ENCODE data around the gene CXCL1.

Gene CXCL1

GRCh38 chr4:73853246-73853704, 15.9 kb upstream of the CXCL1 start, which contains the start of gene PF4V1:
Gene PF4V1 (plus strand): TSS chr4:73853296. CDS start chr4:73853363, 67 bp downstream.
- no peak for DNase-seq

DNA sequence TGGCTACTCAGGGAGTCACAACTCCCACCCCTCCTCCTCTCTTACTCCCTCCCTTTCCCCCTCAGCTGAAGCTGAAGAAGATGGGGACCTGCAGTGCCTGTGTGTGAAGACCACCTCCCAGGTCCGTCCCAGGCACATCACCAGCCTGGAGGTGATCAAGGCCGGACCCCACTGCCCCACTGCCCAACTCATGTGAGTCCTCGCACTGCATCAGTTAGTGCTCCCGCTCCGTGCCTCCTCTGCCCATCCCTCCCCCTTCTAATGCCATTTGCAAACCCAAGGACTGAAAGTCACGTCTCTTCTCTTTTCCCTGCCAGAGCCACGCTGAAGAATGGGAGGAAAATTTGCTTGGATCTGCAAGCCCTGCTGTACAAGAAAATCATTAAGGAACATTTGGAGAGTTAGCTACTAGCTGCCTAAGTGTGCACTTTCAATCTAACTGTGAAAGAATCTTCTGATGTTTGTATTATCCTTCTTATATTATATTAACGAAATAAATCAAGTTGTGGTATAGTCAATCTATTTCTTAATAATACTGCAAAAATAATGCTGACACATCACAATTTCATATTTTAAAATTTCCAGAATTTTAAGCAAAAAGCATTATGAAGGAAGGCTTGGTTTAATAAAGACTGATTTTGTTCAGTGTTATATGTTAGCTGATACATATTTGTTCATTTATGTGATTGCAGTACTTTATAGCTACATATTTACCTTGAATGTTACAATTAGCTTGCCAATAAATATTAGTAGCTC, 15.3 kb upstream of the CXCL1 start:
- DNase-seq, result no peak

- DNase-seq, result no peak
These were observed 13.8 kb upstream of the CXCL1 start for GRCh38 chr4:73855406-73855805.

GRCh38 chr4:73856518-73856917, 12.7 kb upstream of the CXCL1 start:
- DNase-seq, result no peak

- DNase-seq, result no peak
These were observed 9.5 kb upstream of the CXCL1 start for GRCh38 chr4:73859614-73860088.

DNA sequence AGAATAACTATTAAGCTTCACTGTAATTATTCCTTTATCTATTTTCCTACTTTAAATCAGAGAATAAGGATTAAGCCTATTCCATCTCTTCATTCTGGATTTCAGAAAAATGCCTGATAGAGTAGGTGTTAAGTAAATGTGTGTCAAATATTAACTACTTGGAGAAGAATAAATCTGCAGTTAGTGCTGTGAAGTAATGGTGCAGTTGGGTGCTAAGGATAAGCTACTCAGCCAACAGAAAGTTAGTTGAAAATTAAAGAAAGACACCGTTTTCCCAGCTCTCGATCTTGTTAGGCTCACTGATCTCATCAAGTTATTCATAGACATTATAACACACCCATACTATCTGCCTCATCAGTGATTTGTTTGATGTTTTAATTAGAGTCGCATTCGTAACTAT, 9.0 kb upstream of the CXCL1 start:
- DNase-seq, result no peak

DNA sequence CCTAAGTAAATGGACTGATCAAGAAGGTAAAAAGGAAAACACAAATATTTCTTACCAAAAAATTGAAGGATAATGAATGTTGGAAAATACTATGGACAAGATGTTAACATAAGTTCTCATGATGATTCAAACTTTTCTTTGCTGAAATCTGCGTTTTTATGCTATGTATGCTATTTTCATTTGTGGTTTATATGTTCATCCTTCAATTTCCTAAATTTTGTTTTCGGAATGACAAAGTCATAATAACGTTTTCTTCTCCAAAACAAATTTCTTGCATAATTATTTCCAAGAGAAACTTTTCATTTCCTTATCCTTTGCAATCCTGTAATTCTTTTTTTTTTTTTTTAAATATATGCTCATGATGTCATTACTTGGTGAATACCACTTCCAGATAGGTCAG, 8.3 kb upstream of the CXCL1 start:
- DNase-seq, result no peak

- no peak for DNase-seq
These were observed 6.9 kb upstream of the CXCL1 start for GRCh38 chr4:73862322-73862721.

DNA sequence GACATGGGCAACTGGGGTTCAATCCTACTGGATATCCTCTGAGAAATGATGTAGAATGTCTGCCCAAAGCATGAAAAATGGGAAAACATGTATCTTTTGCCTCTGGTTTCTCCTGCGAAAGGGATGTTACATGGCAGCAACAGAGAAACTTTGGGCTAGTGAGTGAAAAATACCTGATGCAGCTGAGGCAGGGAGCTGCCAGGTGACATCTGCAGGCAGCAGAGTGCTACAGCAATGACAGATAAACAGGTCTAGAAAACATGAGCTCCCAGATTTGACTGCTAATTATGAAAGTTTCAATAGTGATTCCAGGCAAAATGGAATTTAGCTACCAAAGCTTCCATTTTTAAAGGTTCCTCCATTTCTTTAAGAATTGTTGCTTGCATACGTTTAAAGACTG, 4.8 kb upstream of the CXCL1 start:
- DNase-seq, result no peak

- no peak for DNase-seq
These were observed 4.2 kb upstream of the CXCL1 start for GRCh38 chr4:73864961-73865360.

GRCh38 chr4:73865431-73866096, 3.6 kb upstream of the CXCL1 start:
- DNase-seq, result no peak

DNA sequence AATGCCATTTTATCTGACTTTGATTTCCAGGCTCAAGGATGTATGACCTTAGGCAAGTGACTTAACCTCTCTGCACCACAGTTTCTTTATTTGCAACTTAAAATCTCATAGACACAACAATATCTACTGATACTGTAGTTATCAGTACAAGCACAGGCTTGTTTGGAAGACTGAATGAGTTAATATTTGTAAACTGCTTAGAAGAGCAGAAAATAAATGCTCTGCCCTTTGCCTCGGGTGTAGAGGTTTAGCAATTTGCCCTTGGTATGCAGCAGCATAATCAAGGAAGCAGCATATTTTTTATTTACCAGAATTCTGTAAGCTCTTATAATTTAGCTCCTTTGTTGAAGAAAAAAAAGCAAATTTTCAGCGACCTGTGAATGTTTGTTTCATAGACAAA, 2.9 kb upstream of the CXCL1 start:
- DNase-seq, result no peak

GRCh38 chr4:73867783-73868182, 1.4 kb upstream of the CXCL1 start:
- DNase-seq, result no peak

DNA sequence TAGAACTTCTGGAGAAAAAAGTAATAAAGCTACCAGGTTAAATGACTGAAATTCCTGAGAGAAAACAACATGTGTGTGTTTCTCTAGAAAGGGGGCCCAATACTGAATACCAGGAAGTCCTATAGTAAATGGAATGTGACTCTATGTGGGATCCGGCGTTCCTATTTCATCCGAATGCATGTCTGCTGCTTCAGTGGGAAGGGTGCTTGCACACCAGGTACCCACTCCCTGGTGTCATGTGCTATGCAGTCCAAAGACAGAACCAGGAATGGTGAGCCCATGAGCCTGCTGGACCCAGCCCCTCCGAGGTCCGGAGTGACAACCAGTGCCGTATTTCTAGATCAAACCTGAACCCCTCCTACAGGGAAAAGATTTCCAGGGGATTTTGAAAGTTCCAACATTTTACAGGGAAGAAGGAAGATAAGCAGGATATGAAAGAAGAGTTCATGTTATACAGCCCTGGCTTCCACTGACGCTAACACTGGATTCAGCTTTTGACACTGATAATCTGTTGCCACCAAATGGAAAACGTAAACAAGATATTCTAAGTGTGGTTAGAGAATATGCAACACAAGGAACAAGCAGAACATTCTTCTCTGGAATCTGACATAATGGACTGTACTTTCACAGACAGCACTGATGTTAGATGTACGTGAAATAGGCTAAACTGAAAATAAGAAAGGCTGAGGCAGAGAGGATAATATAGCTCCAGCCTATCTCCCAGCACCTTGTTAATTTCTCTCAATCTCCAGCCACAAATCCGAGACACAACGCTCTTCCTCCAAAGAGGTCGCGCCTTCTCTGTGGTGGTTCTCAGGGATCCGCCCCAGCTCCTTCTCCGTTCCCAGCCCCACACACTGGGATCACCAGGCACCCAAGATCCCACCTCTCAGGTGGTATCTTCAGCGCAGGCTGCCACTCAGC, 725 bp upstream of the CXCL1 start:
- DNase-seq, result no peak

GRCh38 chr4:73870260-73870659, 1.1 kb downstream of the CXCL1 start:
- no peak for DNase-seq

- no peak for DNase-seq
These were observed 1.6 kb downstream of the CXCL1 start for GRCh38 chr4:73870768-73871167.

DNA sequence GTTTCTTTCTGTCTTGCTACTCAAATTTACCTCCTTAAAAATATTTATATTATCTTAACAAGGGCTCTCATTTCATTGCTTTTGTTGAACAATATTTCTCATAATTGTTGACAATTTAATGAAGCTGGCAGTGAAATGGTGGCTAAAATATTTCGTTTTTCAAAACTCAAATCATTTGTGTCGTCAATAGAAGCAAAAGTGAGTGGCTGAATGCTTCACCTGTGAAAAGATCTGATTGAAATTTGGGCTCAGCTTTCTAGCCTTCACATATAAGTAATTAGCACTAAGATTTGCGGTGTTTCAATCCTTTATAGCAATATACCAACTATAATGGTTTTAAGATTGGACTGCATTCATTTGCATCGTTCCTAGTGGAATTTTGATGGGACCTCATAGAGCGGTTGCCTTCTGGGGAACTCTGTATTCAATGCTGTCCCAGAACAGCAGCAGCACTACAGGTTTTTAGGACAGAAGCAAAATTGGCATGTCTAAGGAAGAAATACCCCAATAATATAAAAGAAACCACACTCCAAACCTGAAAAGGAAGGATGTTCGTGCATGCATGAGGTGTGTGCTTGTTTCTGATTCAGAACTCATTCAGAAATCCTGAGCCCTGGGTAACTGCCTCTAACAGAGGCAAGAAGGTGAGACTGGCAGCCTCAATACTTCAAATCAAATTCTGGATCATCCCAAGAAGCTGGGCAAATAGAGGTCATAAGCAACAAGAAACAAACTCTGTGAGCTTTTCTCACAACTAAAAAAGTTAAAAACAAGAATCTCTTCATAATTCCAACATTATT, 2.5 kb downstream of the CXCL1 start:
- no peak for DNase-seq

DNA sequence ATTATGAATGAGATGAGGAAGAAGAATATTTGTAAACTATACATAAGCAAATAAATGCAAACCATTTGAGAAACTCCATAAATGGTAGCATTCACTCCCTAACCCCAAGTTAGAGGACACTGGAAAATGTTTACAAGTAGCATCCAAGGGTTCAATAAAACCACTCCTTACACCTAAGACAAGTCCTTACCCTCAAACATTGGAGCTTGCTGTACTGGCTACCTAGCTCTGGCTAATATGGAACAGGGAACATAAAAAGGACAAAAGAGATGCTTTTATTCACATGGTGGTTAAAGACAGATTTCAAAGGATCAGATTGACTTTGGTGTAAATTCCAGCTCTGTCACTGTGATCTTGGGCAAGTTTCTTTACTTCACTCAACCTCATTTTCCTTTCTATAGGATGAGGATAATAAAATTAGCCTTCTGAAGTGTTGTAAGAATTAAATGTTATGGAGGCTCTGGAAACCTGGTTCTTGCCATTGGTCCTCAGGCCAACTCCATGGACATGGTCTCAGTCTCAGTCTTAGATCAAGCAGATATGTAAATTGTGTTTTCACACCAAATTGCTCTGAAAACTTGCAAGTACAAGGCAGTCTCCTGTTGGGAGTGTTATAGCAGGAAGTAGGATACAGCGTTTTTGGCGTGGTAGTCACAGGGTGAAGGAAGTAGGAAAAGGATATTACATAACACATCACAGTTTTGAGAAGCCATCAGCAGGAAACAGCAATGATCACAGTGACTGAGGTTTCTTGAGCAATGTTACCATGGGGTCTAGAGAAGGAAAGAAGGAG, 3.3 kb downstream of the CXCL1 start:
- DNase-seq, result no peak

DNA sequence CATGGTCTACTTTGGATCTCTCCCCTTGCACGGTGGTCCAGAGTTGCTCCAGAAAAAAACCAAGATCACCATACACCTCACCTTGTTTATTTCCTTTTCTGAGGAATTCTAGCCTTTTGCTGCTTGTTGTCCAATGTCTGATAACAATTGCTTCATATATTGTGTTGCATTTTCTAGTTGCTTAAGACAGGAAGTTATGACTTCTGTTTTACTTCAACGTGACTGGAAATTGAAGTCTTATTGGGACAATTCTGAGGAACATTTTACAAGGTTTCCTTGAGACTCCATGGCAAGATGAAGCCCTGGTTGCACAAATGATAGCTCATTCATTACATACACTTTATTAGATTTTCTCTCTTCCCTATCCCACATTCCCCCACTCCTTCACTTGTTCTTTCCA, 5.2 kb downstream of the CXCL1 start:
- no peak for DNase-seq

DNA sequence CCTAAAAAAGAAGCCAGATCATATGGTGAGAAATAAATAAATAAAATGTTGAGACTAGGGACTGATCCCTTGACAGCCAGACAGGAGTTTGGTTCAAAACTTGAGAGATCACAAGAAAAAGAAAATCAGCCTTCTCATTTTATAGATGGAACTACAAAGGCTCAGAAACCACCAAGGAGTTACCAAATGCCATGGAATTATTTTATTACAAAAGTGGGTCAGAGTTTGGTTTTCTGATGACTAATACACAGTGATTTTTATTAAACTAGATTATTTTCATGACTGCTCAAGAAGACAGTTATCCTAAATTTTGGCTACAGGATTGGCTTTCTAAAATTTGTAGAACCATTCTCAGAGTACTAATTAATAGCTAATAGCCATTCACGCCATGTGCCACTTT, 6.2 kb downstream of the CXCL1 start:
- DNase-seq, result no peak

DNA sequence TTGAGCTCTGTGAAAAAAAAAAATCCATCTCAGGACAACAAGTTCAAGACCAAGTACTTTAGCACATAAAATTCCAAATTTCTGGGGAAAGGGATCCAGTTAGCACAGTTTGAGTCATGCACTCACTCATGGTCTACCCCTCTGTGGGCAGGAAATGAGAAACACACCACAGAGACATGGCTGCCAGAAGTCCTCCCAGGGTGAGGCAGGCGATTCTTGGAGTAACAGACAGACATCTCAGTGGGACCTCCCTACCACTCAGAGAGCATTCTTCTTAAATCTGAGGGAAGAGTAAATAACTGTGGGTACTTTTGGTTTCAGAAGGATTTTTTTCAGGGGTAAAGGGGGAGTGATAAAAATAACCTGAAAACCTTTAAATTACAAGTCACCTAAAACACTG, 14.1 kb downstream of the CXCL1 start:
- no peak for DNase-seq
